ENCODE data around the gene B4GALNT2. TPM values are rescaled to one million over a fixed set of nuclear protein-coding genes. Genes with fewer than 3 reads are reported as not detected.
"Not testable (repeated sequence)": the region's sequence is repeated elsewhere in the genome, so short reads cannot be mapped to it uniquely, and the experiment has no call there.

Gene B4GALNT2
- total RNA-seq, 1 donor from 2014 or later, result 0.13 TPM

GRCh38 chr17:49114703-49115102 lies 17.9 kb upstream of the B4GALNT2 start:
- ATAC-seq (no peak), DNase-seq (ENCODE audit: low spot score) (no peak)
- intact Hi-C loops (cut with DNase I), result no loop called here

GRCh38 chr17:49117587-49118230 lies 14.9 kb upstream of the B4GALNT2 start:
- ATAC-seq, result no peak
- intact Hi-C loops (cut with DNase I), result no loop called here
- DNase-seq (ENCODE audit: low spot score), result no peak

- intact Hi-C loops (cut with DNase I), result no loop called here
- DNase-seq (ENCODE audit: low spot score), result no peak
- ATAC-seq, result no peak
Observed at GRCh38 chr17:49120166-49120565, 12.4 kb upstream of the B4GALNT2 start.

- intact Hi-C loops (cut with DNase I), result no loop called here
- no peak for ATAC-seq
Observed at GRCh38 chr17:49121696-49122292, 10.8 kb upstream of the B4GALNT2 start.

GRCh38 chr17:49122566-49122965 lies 10.0 kb upstream of the B4GALNT2 start:
- ATAC-seq (no peak), DNase-seq (ENCODE audit: low spot score) (no peak)
- intact Hi-C loops (cut with DNase I), result no loop called here

More at GRCh38 chr17:49121696-49122292, 10.8 kb upstream of the B4GALNT2 start:
- no peak for DNase-seq (ENCODE audit: low spot score)

GRCh38 chr17:49123061-49123460 lies 9.5 kb upstream of the B4GALNT2 start:
- DNase-seq (ENCODE audit: low spot score) (no peak), ATAC-seq (no peak)
- intact Hi-C loops (cut with DNase I), result no loop called here

GRCh38 chr17:49125449-49125848 lies 7.1 kb upstream of the B4GALNT2 start:
- intact Hi-C loops (cut with DNase I), result no loop called here
- ATAC-seq, result no peak
- DNase-seq (ENCODE audit: low spot score), result no peak

GRCh38 chr17:49126183-49126859 lies 6.2 kb upstream of the B4GALNT2 start:
- DNase-seq (ENCODE audit: low spot score); intact Hi-C loops (cut with DNase I); ATAC-seq: not testable (repeated sequence)

GRCh38 chr17:49129359-49129950 lies 3.1 kb upstream of the B4GALNT2 start:
- intact Hi-C loops (cut with DNase I); DNase-seq (ENCODE audit: low spot score); ATAC-seq: not testable (repeated sequence)

GRCh38 chr17:49130891-49131290 lies 1.7 kb upstream of the B4GALNT2 start:
- intact Hi-C loops (cut with DNase I), result no loop called here
- no peak for ATAC-seq
- DNase-seq (ENCODE audit: low spot score), result no peak

GRCh38 chr17:49132317-49132698 lies 261 bp upstream of the B4GALNT2 start:
- intact Hi-C loops (cut with DNase I), result no loop called here
- ATAC-seq (no peak), DNase-seq (ENCODE audit: low spot score) (no peak)

- intact Hi-C loops (cut with DNase I), result no loop called here
- ATAC-seq (no peak), DNase-seq (ENCODE audit: low spot score) (no peak)
Observed at GRCh38 chr17:49136335-49136734, 3.8 kb downstream of the B4GALNT2 start.

GRCh38 chr17:49145654-49146053 lies 13.1 kb downstream of the B4GALNT2 start:
- ATAC-seq; DNase-seq (ENCODE audit: low spot score); intact Hi-C loops (cut with DNase I): not testable (repeated sequence)

GRCh38 chr17:49146620-49147306 lies 14.2 kb downstream of the B4GALNT2 start:
- ATAC-seq, result no peak
- intact Hi-C loops (cut with DNase I), result no loop called here
- DNase-seq (ENCODE audit: low spot score), result no peak

GRCh38 chr17:49148171-49148570 lies 15.6 kb downstream of the B4GALNT2 start:
- ATAC-seq (no peak), DNase-seq (ENCODE audit: low spot score) (no peak)
- intact Hi-C loops (cut with DNase I), result no loop called here

- intact Hi-C loops (cut with DNase I), result no loop called here
- ATAC-seq, result no peak
Observed at GRCh38 chr17:49151996-49152395, 19.4 kb downstream of the B4GALNT2 start.

GRCh38 chr17:49156256-49156655 lies 23.7 kb downstream of the B4GALNT2 start:
- DNase-seq (ENCODE audit: low spot score), result no peak
- intact Hi-C loops (cut with DNase I), result no loop called here
- ATAC-seq, result no peak

More at GRCh38 chr17:49151996-49152395, 19.4 kb downstream of the B4GALNT2 start:
- DNase-seq (ENCODE audit: low spot score), result no peak

GRCh38 chr17:49157784-49158183 lies 25.2 kb downstream of the B4GALNT2 start:
- ATAC-seq (no peak), DNase-seq (ENCODE audit: low spot score) (no peak)
- intact Hi-C loops (cut with DNase I), result no loop called here

GRCh38 chr17:49162866-49163265 lies 30.3 kb downstream of the B4GALNT2 start:
- no peak for DNase-seq (ENCODE audit: low spot score)
- intact Hi-C loops (cut with DNase I), result loop anchor here (10.0 kb wide), 1 partner anchor 822 kb away; no protein-coding TSS in a partner anchor
- ATAC-seq, result no peak
